Endothelial cell of umbilical vein (primary cell): ENCODE measurements around the gene TRPC1.

Experiments
- EZH2 ChIP-seq: IDR thresholded peaks from 2 replicates; pipeline ENCODE4 v1.6.1; 2012; ENCODE audit warnings: borderline replicate concordance, low read depth, mild to moderate bottlenecking, moderate library complexity, low read length, inconsistent platforms; ENCODE audit not compliant: severe bottlenecking
- GATA2 ChIP-seq: IDR thresholded peaks from 2 replicates; pipeline ENCODE4 v1.7.0; 2011; ENCODE audit warnings: low read depth, mild to moderate bottlenecking, moderate library complexity, mixed read lengths, low read length; ENCODE audit not compliant: insufficient read length, insufficient read depth
- JUN ChIP-seq: IDR thresholded peaks from 2 replicates; pipeline ENCODE4 v1.6.1; 2011; ENCODE audit warnings: borderline replicate concordance, low read depth; ENCODE audit not compliant: insufficient read length, insufficient read depth
- MYC ChIP-seq: IDR thresholded peaks from one replicate; pipeline ENCODE4 v1.6.1; 2011; ENCODE audit warnings: mild to moderate bottlenecking, low read depth, low read length
- POLR2A ChIP-seq: IDR thresholded peaks from 2 replicates; pipeline ENCODE4 v1.6.1; 2012; ENCODE audit warnings: low read depth, mild to moderate bottlenecking, control low read depth, low read length
- POLR2AphosphoS5 ChIP-seq: IDR thresholded peaks from 2 replicates; pipeline ENCODE4 v1.6.1; 2012; ENCODE audit warnings: low read depth, mild to moderate bottlenecking, control low read depth, low read length, moderate library complexity; ENCODE audit not compliant: insufficient read depth
- TF ChIP-seq, protein P1 (sequence below): IDR thresholded peaks from 2 replicates; pipeline ENCODE4 v1.6.1; 2011; ENCODE audit not compliant: insufficient read depth, insufficient read length
- TF ChIP-seq, protein P2 (sequence below), 2 donors: IDR thresholded peaks; 1 replicate in 1 of 2; 2 replicates in 1 of 2; pipeline ENCODE4 v1.5.1; 2011; ENCODE audit warnings: low read length in 2 of 2, mild to moderate bottlenecking in 2 of 2, moderate library complexity in 2 of 2, control low read depth in 1 of 2, inconsistent platforms in 1 of 2, low read depth in 1 of 2; ENCODE audit not compliant: insufficient read depth in 1 of 2; ENCODE audit errors: extremely low read depth in 1 of 2

DNA sequence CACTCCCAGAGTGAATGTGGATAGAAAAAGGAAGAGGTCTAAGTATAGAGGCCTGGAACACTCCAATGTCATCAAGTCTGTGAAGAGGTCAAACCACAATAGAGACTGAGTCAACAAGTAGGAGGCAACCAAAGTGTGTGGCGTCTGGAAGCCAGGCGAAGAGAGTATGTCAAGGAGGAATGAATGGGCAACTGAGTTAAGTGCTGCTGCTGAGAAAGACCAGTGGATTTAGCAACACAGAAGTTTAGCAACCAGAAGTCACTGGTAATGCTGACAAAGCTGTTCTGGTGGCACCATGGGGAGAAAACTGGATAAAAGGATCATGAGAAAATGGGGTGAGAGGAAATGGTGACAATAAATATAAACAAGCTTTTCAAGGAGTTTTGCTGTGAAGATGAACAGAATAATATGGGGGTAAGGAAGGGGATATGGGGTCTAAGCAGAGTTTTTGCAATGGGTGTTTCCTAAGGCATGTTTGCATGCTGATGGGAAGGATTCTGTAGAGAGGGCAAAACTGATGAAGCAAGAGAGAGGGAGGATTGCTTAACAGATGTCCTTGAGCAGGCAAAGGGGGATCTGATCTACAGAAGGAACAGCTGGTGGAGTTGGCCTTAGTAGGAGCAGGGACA, 126.7 kb downstream of the TRPC1 start:
- TF ChIP-seq, protein P1, sequence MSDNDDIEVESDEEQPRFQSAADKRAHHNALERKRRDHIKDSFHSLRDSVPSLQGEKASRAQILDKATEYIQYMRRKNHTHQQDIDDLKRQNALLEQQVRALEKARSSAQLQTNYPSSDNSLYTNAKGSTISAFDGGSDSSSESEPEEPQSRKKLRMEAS: no peak
- TF ChIP-seq POLR2AphosphoS5 (no peak), POLR2A (no peak), EZH2 (no peak), MYC (no peak), JUN (no peak), GATA2 (no peak)
- TF ChIP-seq, protein P2, sequence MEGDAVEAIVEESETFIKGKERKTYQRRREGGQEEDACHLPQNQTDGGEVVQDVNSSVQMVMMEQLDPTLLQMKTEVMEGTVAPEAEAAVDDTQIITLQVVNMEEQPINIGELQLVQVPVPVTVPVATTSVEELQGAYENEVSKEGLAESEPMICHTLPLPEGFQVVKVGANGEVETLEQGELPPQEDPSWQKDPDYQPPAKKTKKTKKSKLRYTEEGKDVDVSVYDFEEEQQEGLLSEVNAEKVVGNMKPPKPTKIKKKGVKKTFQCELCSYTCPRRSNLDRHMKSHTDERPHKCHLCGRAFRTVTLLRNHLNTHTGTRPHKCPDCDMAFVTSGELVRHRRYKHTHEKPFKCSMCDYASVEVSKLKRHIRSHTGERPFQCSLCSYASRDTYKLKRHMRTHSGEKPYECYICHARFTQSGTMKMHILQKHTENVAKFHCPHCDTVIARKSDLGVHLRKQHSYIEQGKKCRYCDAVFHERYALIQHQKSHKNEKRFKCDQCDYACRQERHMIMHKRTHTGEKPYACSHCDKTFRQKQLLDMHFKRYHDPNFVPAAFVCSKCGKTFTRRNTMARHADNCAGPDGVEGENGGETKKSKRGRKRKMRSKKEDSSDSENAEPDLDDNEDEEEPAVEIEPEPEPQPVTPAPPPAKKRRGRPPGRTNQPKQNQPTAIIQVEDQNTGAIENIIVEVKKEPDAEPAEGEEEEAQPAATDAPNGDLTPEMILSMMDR (IDR thresholded peaks at IDR 0.05; ENCODE audit: extremely low read depth in 1 of 2, insufficient read depth in 1 of 2, low read depth in 1 of 2, low read length in 2 of 2): no peak
